Measurements from ENCODE around the gene CAMK1D.

DNA sequence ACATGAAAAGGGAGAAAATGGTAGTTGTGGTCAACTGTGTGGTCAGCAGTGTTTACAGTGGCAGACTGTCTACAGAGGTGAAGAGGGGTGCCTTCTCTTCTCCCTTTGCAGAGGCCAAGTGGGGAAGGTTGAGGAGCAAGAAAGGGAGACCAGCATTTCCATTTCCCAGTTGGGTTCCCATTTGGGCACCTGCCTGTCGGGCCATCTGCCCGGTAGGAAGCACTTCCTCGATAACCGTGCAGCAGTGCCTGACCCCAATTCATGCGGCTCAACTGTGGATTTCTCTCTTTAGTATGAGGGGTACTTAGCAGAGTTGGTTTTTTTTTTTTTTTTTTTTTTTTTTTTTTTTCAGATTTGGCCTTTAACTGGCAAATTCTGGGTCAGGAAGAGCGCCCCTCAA, 525.2 kb downstream of the CAMK1D start:
- TF ChIP-seq, protein P1, sequence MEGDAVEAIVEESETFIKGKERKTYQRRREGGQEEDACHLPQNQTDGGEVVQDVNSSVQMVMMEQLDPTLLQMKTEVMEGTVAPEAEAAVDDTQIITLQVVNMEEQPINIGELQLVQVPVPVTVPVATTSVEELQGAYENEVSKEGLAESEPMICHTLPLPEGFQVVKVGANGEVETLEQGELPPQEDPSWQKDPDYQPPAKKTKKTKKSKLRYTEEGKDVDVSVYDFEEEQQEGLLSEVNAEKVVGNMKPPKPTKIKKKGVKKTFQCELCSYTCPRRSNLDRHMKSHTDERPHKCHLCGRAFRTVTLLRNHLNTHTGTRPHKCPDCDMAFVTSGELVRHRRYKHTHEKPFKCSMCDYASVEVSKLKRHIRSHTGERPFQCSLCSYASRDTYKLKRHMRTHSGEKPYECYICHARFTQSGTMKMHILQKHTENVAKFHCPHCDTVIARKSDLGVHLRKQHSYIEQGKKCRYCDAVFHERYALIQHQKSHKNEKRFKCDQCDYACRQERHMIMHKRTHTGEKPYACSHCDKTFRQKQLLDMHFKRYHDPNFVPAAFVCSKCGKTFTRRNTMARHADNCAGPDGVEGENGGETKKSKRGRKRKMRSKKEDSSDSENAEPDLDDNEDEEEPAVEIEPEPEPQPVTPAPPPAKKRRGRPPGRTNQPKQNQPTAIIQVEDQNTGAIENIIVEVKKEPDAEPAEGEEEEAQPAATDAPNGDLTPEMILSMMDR (IDR thresholded peaks at IDR 0.05), result no peak
- TF ChIP-seq, protein P2, sequence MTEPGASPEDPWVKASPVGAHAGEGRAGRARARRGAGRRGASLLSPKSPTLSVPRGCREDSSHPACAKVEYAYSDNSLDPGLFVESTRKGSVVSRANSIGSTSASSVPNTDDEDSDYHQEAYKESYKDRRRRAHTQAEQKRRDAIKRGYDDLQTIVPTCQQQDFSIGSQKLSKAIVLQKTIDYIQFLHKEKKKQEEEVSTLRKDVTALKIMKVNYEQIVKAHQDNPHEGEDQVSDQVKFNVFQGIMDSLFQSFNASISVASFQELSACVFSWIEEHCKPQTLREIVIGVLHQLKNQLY (CRISPR knock-in tag; IDR thresholded peaks at IDR 0.05), result no peak
- TF ChIP-seq, protein P3, sequence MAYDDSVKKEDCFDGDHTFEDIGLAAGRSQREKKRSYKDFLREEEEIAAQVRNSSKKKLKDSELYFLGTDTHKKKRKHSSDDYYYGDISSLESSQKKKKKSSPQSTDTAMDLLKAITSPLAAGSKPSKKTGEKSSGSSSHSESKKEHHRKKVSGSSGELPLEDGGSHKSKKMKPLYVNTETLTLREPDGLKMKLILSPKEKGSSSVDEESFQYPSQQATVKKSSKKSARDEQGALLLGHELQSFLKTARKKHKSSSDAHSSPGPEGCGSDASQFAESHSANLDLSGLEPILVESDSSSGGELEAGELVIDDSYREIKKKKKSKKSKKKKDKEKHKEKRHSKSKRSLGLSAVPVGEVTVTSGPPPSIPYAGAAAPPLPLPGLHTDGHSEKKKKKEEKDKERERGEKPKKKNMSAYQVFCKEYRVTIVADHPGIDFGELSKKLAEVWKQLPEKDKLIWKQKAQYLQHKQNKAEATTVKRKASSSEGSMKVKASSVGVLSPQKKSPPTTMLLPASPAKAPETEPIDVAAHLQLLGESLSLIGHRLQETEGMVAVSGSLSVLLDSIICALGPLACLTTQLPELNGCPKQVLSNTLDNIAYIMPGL (CRISPR knock-in tag; IDR thresholded peaks at IDR 0.05), result no peak
- TF ChIP-seq GRHL2 (CRISPR knock-in tag; IDR thresholded peaks at IDR 0.05; ENCODE audit: insufficient replicate concordance, severe bottlenecking) (no peak), NR3C1 (CRISPR knock-in tag; conservative IDR thresholded peaks at IDR 0.05; ENCODE audit: low read depth) (no peak), ZNF232 (CRISPR knock-in tag; IDR thresholded peaks at IDR 0.05) (no peak), MXD4 (CRISPR knock-in tag; IDR thresholded peaks at IDR 0.05; ENCODE audit: borderline replicate concordance) (no peak)
- TF ChIP-seq, protein P4, sequence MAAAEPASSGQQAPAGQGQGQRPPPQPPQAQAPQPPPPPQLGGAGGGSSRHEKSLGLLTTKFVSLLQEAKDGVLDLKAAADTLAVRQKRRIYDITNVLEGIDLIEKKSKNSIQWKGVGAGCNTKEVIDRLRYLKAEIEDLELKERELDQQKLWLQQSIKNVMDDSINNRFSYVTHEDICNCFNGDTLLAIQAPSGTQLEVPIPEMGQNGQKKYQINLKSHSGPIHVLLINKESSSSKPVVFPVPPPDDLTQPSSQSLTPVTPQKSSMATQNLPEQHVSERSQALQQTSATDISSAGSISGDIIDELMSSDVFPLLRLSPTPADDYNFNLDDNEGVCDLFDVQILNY (CRISPR knock-in tag; IDR thresholded peaks at IDR 0.05), result no peak

Measured in WTC11 (cell line).